PFSK-1 (cell line): ENCODE results near the gene S100P.

Experiments used
- FOXP2 ChIP-seq: optimal IDR thresholded peaks from 2 replicates; pipeline ENCODE3; 2011; ENCODE audit warnings: borderline replicate concordance, control low read depth, inconsistent platforms; ENCODE audit not compliant: insufficient read depth; ENCODE audit errors: extremely low read length, extremely low read depth
- POLR2AphosphoS5 ChIP-seq: IDR thresholded peaks from 2 replicates; pipeline ENCODE4 v1.6.1; 2012; ENCODE audit warnings: low read depth, mild to moderate bottlenecking, control low read depth, low read length, moderate library complexity
- SIN3A ChIP-seq: IDR thresholded peaks from 2 replicates; pipeline ENCODE4 v1.6.1; 2012; ENCODE audit warnings: mild to moderate bottlenecking, low read length, moderate library complexity, borderline replicate concordance; ENCODE audit not compliant: insufficient read depth
- TF ChIP-seq, protein P1 (sequence below), 2 experiments: IDR thresholded peaks; 2 replicates each; pipeline versions ENCODE4 v1.6.1 to v1.8.0; 2011 to 2012; ENCODE audit warnings: low read depth in 2 of 2, low read length in 2 of 2, control low read depth in 1 of 2, inconsistent platforms in 1 of 2, mild to moderate bottlenecking in 1 of 2, moderate library complexity in 1 of 2; ENCODE audit not compliant: insufficient read depth in 1 of 2

DNA sequence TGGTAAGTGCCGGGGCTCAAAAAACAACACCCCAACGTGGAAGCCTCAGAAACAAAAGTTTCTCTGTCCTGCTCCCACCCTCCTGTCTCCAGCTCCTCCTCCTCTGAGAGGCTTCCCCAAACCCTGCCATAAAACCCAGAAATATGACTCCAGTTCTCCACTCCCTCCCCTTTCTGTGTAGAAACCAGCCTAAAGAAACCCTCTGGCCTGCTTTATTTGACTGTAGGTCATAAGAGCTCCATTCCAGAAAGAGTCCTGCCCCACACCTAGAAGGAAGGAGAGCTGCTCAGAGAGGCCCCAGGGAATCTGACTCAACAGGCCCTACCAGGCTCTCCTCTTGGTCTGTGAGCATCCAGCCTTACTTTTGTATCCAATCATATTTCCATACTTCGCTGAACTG lies 872 bp upstream of the S100P start:
- TF ChIP-seq, protein P1, sequence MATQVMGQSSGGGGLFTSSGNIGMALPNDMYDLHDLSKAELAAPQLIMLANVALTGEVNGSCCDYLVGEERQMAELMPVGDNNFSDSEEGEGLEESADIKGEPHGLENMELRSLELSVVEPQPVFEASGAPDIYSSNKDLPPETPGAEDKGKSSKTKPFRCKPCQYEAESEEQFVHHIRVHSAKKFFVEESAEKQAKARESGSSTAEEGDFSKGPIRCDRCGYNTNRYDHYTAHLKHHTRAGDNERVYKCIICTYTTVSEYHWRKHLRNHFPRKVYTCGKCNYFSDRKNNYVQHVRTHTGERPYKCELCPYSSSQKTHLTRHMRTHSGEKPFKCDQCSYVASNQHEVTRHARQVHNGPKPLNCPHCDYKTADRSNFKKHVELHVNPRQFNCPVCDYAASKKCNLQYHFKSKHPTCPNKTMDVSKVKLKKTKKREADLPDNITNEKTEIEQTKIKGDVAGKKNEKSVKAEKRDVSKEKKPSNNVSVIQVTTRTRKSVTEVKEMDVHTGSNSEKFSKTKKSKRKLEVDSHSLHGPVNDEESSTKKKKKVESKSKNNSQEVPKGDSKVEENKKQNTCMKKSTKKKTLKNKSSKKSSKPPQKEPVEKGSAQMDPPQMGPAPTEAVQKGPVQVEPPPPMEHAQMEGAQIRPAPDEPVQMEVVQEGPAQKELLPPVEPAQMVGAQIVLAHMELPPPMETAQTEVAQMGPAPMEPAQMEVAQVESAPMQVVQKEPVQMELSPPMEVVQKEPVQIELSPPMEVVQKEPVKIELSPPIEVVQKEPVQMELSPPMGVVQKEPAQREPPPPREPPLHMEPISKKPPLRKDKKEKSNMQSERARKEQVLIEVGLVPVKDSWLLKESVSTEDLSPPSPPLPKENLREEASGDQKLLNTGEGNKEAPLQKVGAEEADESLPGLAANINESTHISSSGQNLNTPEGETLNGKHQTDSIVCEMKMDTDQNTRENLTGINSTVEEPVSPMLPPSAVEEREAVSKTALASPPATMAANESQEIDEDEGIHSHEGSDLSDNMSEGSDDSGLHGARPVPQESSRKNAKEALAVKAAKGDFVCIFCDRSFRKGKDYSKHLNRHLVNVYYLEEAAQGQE (IDR thresholded peaks at IDR 0.05; ENCODE audit: insufficient read depth in 1 of 2, low read depth in 2 of 2, low read length in 2 of 2), result no peak
- TF ChIP-seq FOXP2, result no peak
- no peak for TF ChIP-seq SIN3A
- TF ChIP-seq POLR2AphosphoS5, result no peak
